ENCODE measurements around the gene BBX.
"Not testable (repeated sequence)": the region's sequence is repeated elsewhere in the genome, so short reads cannot be mapped to it uniquely, and the experiment has no call there.

BBX gene

GRCh38 chr3:107689355-107689754 is 166.6 kb downstream of the BBX start:
- no peak for DNase-seq

GRCh38 chr3:107690522-107691138 is 167.9 kb downstream of the BBX start:
- DNase-seq, result peak in 1 of 14 donors; percentile 6

- not testable (repeated sequence) for DNase-seq
These were observed 169.2 kb downstream of the BBX start for GRCh38 chr3:107691984-107692383.

- not testable (repeated sequence) for DNase-seq
These were observed 174.6 kb downstream of the BBX start for GRCh38 chr3:107697348-107697747.

GRCh38 chr3:107697855-107698254 is 175.1 kb downstream of the BBX start:
- DNase-seq, result not testable (repeated sequence)

- no peak for DNase-seq
These were observed 176.9 kb downstream of the BBX start for GRCh38 chr3:107699682-107700081.

GRCh38 chr3:107701299-107701698 is 178.5 kb downstream of the BBX start:
- DNase-seq, result no peak

GRCh38 chr3:107704477-107704876 is 181.7 kb downstream of the BBX start:
- no peak for DNase-seq

- DNase-seq, result no peak
These were observed 182.3 kb downstream of the BBX start for GRCh38 chr3:107705046-107705445.

- DNase-seq, result peak in 5 of 14 donors; percentile 1 to 37 (median 27)
These were observed 188.1 kb downstream of the BBX start for GRCh38 chr3:107710851-107711250.

GRCh38 chr3:107716734-107717133 is 194.0 kb downstream of the BBX start:
- DNase-seq, result no peak

- DNase-seq, result no peak
These were observed 195.8 kb downstream of the BBX start for GRCh38 chr3:107718547-107718946.

- no peak for DNase-seq
These were observed 204.3 kb downstream of the BBX start for GRCh38 chr3:107727102-107727501.

GRCh38 chr3:107729686-107730085 is 206.9 kb downstream of the BBX start:
- DNase-seq, result no peak

- no peak for DNase-seq
These were observed 211.6 kb downstream of the BBX start for GRCh38 chr3:107734317-107734716.

GRCh38 chr3:107737914-107738313 is 215.2 kb downstream of the BBX start:
- no peak for DNase-seq

- DNase-seq, result no peak
These were observed 215.9 kb downstream of the BBX start for GRCh38 chr3:107738486-107739183.

- no peak for DNase-seq
These were observed 216.5 kb downstream of the BBX start for GRCh38 chr3:107739227-107739626.

GRCh38 chr3:107740992-107741896 is 218.5 kb downstream of the BBX start:
- DNase-seq, result peak in 1 of 14 donors; percentile 38

- DNase-seq, result no peak
These were observed 222.6 kb downstream of the BBX start for GRCh38 chr3:107745354-107745753.

- no peak for DNase-seq
These were observed 229.6 kb downstream of the BBX start for GRCh38 chr3:107752202-107752990.

- peak in 8 of 14 donors; percentile 4 to 57 (median 22) for DNase-seq
These were observed 230.7 kb downstream of the BBX start for GRCh38 chr3:107753494-107753893.

Measured in C1 segment of cervical spinal cord (tissue), 14 donors.